AG04450 (cell line): Measurements from ENCODE around the gene KANSL1. TPM values are rescaled to one million over a fixed set of nuclear protein-coding genes. Genes with fewer than 3 reads are reported as not detected.

Experiments used
- CTCF ChIA-PET: fragments of 300-600, 350-600 bp; formaldehyde crosslinking; extraction: SDS; loops from one replicate; lab custom pipeline; 2022; ENCODE audit warnings: antibody characterized with exemption, inconsistent platforms; lab: Charles Lee
- POLR2A ChIA-PET: fragments of 350-600 bp; formaldehyde crosslinking; extraction: SDS; loops from one replicate; lab custom pipeline; 2021; ENCODE audit warnings: antibody characterized with exemption, inconsistent platforms; lab: Yijun Ruan, JAX
- DNase-seq: peaks from one replicate; pipeline ENCODE4 v3.0.0-alpha.2; 2011; ENCODE audit warnings: low read depth, low spot score
- H3K27ac ChIP-seq: one replicate; pipeline ENCODE4 v1.5.1; 2012; ENCODE audit warnings: low read depth, low read length, control low read depth
- H3K27me3 ChIP-seq: one replicate; pipeline ENCODE4 v1.6.0; 2012; ENCODE audit warnings: low read length; ENCODE audit not compliant: control insufficient read depth, insufficient read depth
- H3K4me3 ChIP-seq: 2 replicates; pipeline ENCODE4 v1.5.1; 2011; ENCODE audit warnings: mild to moderate bottlenecking, low read depth, low read length, control low read depth
- H3K9me3 ChIP-seq: 2 replicates; pipeline ENCODE4 v1.5.1; 2012; ENCODE audit warnings: low read length; ENCODE audit not compliant: control insufficient read depth, insufficient read depth
- CTCF ChIP-seq: IDR thresholded peaks from 2 replicates; pipeline ENCODE4 v1.5.1; 2011; ENCODE audit warnings: low read depth, low read length, control low read depth, inconsistent platforms
- polyA plus RNA-seq: library from polyadenylated mRNA; depleted of rRNA; stranded (reverse); fragments of >200 nt; gene quantifications from 2 replicates; pipeline ENCODE4 v1.2.3, GENCODE V29; 2011

Gene KANSL1
- polyA plus RNA-seq, 1 experiment, result 15.6 TPM

GRCh38 chr17:46125831-46126230, 67.4 kb downstream of the KANSL1 start:
- no peak overlapping the region for H3K4me3 ChIP-seq
- no peaks in the 10 kb centered on the region for H3K27me3 ChIP-seq
- CTCF ChIA-PET, result interaction anchor here (2.1 kb wide), 1 partner anchor 67 kb away, joined by 6 read pairs; the partner anchor contains the start of gene KANSL1
- H3K9me3 ChIP-seq, result no peaks in the 10 kb centered on the region
- H3K27ac ChIP-seq, result no peak overlapping the region
- no peak for TF ChIP-seq CTCF
- POLR2A ChIA-PET, result no interaction called here
- DNase-seq, result no peak

GRCh38 chr17:46124695-46125592, 68.3 kb downstream of the KANSL1 start:
- DNase-seq, result no peak
- ChIA-PET CTCF (no interaction called here), POLR2A (no interaction called here)
- Histone ChIP-seq H3K9me3 (no peaks in the 10 kb centered on the region), H3K27ac (no peak overlapping the region), H3K4me3 (no peak overlapping the region), H3K27me3 (no peaks in the 10 kb centered on the region)
- TF ChIP-seq CTCF, result no peak

- no peak overlapping the region for H3K27ac ChIP-seq
- H3K4me3 ChIP-seq, result no peak overlapping the region
- no peaks in the 10 kb centered on the region for H3K9me3 ChIP-seq
- H3K27me3 ChIP-seq, result no peaks in the 10 kb centered on the region
- no peak for TF ChIP-seq CTCF
- DNase-seq, result no peak
- ChIA-PET CTCF (interaction anchor here (0.6 to 2.0 kb wide), 2 partner anchors 69 to 91 kb away, joined by 3 to 6 read pairs; partner anchors contain the start of gene KANSL1), POLR2A (no interaction called here)
Measured at GRCh38 chr17:46123607-46124006, 69.6 kb downstream of the KANSL1 start.

- no peaks in the 10 kb centered on the region for H3K27me3 ChIP-seq
- H3K27ac ChIP-seq, result no peak overlapping the region
- no peak for TF ChIP-seq CTCF
- H3K9me3 ChIP-seq, result no peaks in the 10 kb centered on the region
- CTCF ChIA-PET, result interaction anchor here (2.0 kb wide), 1 partner anchor 71 kb away, joined by 6 read pairs; the partner anchor contains the start of gene KANSL1
- no peak for DNase-seq
- POLR2A ChIA-PET, result no interaction called here
- no peak overlapping the region for H3K4me3 ChIP-seq
Measured at GRCh38 chr17:46122486-46122871, 70.8 kb downstream of the KANSL1 start.
